IPS-18c (cell line): ENCODE measurements around the gene LYPD4.
A peak's percentile ranks its signal among the peaks of the same experiment; 100 is the strongest.
"Not testable (repeated sequence)": the region's sequence is repeated elsewhere in the genome, so short reads cannot be mapped to it uniquely, and the experiment has no call there.

Experiments used
- H3K4me3 ChIP-seq: 2 replicates; pipeline ENCODE4 v1.7.0; 2013; ENCODE audit warnings: low read depth, mild to moderate bottlenecking, low read length, moderate library complexity; ENCODE audit not compliant: insufficient read depth
- H3K9me3 ChIP-seq: one replicate; pipeline ENCODE4 v1.6.1; 2013; ENCODE audit warnings: mild to moderate bottlenecking, low read length, moderate library complexity; ENCODE audit not compliant: control insufficient read depth, insufficient read depth

LYPD4 gene

GRCh38 chr19:41877916-41878905 lies 33.7 kb upstream of the LYPD4 start:
- Histone ChIP-seq H3K9me3 (no peaks in the 10 kb centered on the region), H3K4me3 (no peak overlapping the region)

DNA sequence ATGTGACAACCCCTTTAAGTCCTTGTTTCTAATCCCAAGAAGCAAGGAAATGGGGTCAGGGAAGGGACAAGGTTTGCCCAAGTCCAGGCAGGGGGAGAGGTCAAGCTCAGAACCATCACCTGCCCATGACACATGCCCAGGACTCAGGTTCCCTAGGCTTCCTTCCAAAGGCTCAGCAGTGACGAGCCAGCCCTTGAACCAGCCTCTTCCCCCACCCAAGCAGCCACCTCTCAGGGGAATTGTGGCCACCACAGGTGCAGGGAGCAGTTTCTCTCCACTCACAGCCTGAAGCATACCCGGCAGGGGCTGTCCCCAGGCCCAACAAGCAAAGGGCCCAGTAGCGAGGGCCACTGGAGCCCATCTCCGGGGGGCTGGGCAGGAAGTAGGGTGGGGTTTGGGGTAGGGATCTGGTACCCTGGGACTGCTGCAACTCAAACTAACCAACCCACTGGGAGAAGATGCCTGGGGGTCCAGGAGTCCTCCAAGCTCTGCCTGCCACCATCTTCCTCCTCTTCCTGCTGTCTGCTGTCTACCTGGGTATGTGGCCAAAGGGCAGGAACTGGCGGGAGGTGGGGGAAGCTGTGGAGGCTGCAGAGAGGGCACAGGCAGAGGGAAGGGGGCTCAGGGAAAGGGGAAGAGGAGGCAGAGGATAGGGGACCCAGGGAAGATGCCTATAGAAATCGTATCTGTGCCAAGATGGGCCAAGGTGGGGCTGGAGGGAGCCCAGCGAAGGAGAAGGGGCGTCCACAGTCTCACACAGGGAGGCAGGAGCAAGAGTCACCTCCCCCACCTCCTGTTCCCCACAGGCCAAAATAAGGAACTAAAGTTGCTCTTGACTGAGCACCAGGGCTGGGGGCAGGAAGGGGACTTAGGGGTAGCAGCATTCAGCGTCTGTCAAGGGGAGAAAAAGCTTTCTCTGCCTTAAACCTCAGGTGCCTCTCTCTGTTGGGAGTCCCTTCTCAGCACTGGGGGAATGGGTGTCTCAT lies 32.7 kb upstream of the LYPD4 start, which contains the start of gene CD79A:
Gene CD79A (plus strand): TSS at position 433 of the 986 bp plus-strand sequence. CDS start 26 bp downstream, at position 459.
- H3K9me3 ChIP-seq = no peaks in the 10 kb centered on the region
- no peak within 1 kb of the TSS for H3K4me3 ChIP-seq

GRCh38 chr19:41875973-41876372 lies 31.5 kb upstream of the LYPD4 start:
- H3K9me3 ChIP-seq, H3K4me3 ChIP-seq: not testable (repeated sequence)

DNA sequence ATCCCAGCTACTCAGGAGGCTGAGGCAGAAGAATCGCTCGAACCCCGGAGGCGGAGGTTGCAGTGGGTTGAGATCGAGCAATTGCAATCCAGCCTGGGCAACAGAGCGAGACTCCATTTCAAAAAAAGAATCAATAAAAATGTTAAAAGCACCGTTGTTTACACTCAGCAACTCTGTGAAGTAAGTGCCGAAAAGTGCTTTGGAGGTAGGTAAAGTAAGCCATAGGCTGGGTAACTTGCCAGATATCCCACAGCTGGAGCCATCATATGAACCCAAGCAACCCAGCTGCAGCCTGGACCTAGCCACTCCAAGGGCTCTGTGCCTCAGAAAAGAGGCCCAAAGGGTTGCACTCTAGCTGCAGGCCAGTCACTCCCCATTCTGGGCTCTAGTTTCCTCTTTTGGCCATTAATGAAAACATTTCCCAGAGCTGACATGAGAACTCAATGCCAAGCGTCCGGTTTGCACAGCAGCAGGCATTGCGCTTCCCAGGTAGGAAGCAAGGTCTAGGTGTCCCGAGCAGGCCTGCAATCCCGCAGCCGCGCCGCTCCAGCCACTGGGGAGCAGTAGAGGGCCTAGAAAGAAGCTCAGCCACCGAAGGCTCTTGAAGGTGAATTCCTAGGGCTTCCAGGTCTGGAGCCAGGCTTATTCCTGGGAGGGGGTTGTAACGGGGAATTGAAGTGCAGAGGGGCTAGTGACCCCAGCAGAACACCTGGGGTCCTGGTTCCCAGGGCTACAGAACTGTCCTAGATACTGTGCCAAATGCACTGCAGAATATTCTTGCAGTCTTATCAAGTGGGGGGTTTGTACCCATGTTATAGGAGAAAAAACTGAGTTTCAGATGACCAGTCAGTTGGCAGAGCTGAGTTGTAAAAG lies 28.5 kb upstream of the LYPD4 start:
- Histone ChIP-seq H3K4me3 (no peak overlapping the region), H3K9me3 (no peaks in the 10 kb centered on the region)

- Histone ChIP-seq H3K4me3 (no peak overlapping the region), H3K9me3 (no peaks in the 10 kb centered on the region)
These were observed 27.9 kb upstream of the LYPD4 start for GRCh38 chr19:41872384-41872774.

DNA sequence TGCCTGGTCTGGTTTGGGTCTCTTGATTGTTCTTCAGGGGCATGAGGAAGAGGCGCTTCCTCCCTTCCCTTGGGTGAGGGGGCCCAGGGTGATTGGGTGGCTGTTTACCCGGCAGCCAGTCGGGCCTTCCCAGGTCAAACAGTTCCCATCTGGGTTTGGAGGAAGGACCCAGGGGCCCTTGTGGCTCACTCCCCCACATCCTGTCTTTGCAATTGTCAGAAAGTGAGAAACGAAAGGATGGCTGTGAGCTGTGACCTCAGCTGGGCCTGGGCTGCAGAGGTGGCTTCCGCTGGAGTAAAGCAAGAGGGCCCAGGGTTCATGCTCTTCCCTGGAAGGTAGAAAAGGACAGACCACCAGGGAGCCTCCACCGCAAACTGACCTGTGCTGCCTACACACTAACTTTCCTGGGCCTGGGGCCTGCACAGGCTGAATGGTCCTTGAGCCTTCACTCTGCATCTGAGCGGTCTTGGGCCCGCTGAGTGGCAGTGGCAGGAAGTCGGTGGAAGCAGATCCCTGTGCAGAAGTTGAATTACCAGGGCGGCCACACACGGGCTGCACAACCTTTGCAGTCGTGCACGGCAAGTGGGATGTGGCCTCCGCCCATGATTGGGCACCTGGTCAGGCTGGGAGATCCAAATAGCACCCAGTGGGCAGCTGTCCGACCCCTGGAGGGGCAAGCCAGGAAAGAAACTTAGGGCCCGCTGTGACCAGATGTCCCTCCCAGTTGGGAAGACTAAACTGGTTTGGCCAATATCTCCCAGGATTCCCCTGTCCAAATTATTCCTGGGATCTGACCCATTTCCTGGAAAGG lies 27.3 kb upstream of the LYPD4 start:
- no peaks in the 10 kb centered on the region for H3K9me3 ChIP-seq
- no peak overlapping the region for H3K4me3 ChIP-seq

GRCh38 chr19:41870401-41870873 lies 26.0 kb upstream of the LYPD4 start:
- H3K4me3 ChIP-seq = no peak overlapping the region
- H3K9me3 ChIP-seq = no peaks in the 10 kb centered on the region

DNA sequence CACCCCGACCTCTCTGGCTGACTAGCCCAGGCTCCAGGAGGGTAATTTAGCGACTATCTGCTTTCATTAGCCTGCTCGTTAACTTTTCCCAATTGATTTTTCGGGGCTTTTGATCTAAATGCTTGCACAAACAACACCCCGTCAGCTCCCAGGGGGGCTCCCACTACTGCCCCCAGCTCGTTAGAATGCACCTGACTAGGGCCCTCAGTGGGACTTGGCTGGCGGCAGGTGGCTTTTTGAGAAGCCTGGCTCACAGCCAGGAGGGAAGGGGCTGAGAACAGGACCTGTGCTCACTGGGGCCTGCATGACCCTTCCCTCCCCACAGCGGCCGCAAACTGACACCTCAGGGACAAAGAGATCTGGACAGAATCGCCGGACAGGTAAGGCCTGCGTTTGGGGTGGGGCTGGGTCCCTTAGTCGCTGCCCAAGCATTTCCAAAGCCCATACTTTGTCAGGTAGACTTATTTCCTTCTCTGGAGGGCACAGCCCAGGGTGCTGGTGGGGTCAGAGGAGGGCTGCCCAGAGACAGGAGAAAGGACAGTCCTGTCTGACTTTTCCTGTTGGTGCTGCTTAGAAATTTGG lies 25.0 kb upstream of the LYPD4 start:
- Histone ChIP-seq H3K4me3 (no peak overlapping the region), H3K9me3 (peaks cover 2% of the 10 kb centered on the region)

- Histone ChIP-seq H3K9me3 (peaks cover 3% of the 10 kb centered on the region), H3K4me3 (no peak overlapping the region)
These were observed 24.5 kb upstream of the LYPD4 start for GRCh38 chr19:41868989-41869300.

DNA sequence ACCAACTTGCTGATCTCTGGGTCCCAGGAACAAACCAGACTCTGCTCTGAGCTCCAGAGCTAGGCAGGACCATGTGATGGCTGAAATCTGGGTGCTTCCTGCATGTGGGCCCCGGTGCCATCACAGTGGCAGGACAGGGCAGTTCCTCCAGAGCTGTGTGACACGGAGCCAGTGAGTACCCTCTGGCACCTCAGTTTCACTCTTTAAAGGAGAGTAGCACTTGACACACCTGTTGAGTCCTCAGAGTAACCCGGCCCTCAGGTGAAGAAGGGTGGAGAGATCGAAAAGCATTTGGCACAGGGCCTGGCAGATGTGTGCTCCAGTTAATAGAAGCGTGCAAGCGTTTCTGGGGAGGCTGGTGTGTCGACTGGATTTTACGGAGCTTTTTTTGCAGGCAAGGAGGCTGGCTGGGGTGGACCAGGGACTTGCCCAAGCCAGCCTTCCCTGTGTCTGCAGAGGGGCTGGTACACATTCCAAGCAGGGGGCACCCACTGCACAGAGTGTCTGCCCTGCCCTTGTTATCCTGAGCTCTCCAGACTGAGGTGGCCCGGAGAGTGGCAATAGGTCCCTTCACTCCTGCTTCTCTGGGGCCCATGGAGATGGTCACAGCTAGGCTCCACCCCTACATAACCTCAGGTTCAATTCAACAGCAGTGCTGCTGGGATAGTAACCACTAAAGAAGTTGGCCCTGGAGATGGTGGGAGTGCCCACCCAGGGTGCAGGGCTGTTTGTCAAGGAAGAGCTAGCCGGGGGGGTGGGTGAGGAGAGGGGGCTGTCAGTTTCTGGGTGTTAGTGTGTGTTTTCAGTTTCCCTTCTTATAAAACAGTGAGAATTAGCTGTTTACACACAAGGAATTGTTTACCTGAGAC lies 23.9 kb upstream of the LYPD4 start:
- Histone ChIP-seq H3K4me3 (no peak overlapping the region), H3K9me3 (peaks cover 3% of the 10 kb centered on the region)

- H3K4me3 ChIP-seq = no peak overlapping the region
- peaks cover 3% of the 10 kb centered on the region for H3K9me3 ChIP-seq
These were observed 21.8 kb upstream of the LYPD4 start for GRCh38 chr19:41866284-41866683.

DNA sequence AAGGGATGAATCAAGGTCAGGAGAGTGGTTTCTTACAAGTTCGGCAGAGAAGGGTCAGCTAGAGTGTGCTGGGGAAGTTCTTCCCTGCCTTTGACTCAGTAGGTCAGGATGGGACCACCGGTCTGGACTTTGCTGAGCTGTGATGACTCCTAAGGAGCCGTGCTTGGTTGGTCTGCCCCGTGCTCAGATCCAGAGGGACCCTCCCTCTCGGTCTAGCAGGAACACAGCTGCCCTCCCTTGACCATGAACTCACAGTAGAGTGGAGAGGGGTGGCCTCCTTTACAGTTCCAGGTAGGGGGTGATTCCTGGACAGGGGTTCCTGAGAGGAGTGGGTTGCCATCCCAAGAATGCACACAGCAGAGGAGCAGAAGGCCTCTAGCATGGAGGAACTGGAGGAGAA lies 19.9 kb upstream of the LYPD4 start:
- H3K9me3 ChIP-seq = peaks cover 3% of the 10 kb centered on the region
- peak overlapping the region; percentile 9 for H3K4me3 ChIP-seq

DNA sequence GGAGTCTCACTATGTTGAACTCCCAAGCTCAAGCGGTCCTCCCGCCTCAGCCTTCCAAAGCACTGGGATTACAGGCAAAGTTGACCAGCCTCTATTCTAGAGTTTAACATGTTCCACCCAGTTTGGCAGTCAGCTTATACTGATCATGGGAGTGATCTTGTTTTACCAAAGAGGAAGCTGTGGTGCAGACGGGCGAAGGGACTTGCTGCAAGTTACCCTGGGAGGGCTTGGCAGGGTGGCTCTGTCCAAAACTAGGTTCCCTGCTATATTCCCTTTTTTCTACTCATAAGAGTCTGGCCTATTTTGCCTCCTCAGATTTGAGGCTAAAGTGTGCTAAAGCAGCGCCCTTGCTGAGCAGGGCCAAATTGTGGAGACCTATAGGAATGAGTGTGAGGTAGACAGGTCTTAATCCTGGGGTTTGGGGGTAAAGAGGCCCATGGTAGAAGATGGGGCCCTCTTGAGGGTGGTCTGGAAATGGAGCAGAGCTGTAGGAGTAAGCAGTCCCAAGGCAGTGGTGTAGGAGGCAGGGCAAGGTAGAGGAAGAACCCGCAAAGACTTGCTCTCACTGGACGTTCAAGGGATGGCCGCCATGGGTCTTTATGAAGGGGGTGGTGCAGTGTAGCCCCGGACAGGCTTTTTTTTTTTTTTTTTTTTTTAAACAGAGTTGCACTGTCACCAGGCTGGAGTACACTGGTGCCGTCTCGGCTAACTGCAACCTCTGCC lies 18.9 kb upstream of the LYPD4 start:
- Histone ChIP-seq H3K4me3 (no peak overlapping the region), H3K9me3 (peaks cover 3% of the 10 kb centered on the region)

GRCh38 chr19:41862445-41862986 lies 18.0 kb upstream of the LYPD4 start:
- 0 out of 2 replicates have a peak overlapping the region, but pooled peaks have one; percentile 96 for H3K4me3 ChIP-seq
- peaks cover 3% of the 10 kb centered on the region for H3K9me3 ChIP-seq
